ENCODE measurements around the gene PTPRM. TPM values are rescaled to one million over a fixed set of nuclear protein-coding genes. Genes with fewer than 3 reads are reported as not detected.

The PTPRM gene
- total RNA-seq, 1 experiment from 2014 or later = 1.6 TPM

- in situ Hi-C loops (cut with HindIII; ENCODE audit: low pct_unique_long_range_greater_than_20kb, low sequenced_read_pairs) = no loop called here
- no peak overlapping the region for H3K27ac ChIP-seq (ENCODE audit: low read length)
- H3K27me3 ChIP-seq (ENCODE audit: control insufficient read depth, insufficient read depth, low read length) = no peaks in the 10 kb centered on the region
- intact Hi-C loops (cut with micrococcal nuclease; ENCODE audit: unreplicated experiment) = no loop called here
- DNase-seq (ENCODE audit: low read depth, low spot score) = no peak
- H3K4me3 ChIP-seq (ENCODE audit: low read depth in 2 of 2, low read length in 2 of 2) = no peak overlapping the region
- CTCF ChIA-PET = no interaction called here
- H3K4me1 ChIP-seq (ENCODE audit: control insufficient read depth, insufficient read depth, low read length) = no peaks in the 10 kb centered on the region
- TF ChIP-seq SIN3A (IDR thresholded peaks at IDR 0.05; ENCODE audit: borderline replicate concordance, insufficient read depth, low read depth, low read length) (no peak), POLR2AphosphoS5 (IDR thresholded peaks at IDR 0.05; ENCODE audit: low read depth, low read length) (no peak), TCF7L2 (IDR thresholded peaks at IDR 0.05; ENCODE audit: low read depth, low read length) (no peak), CTCF (IDR thresholded peaks at IDR 0.05) (no peak), REST (IDR thresholded peaks at IDR 0.05; ENCODE audit: insufficient read depth in 1 of 2, low read depth in 2 of 2, low read length in 1 of 2) (no peak)
- H3K9me3 ChIP-seq (ENCODE audit: control insufficient read depth, insufficient read depth, low read depth, low read length) = no peaks in the 10 kb centered on the region
- ATAC-seq = no peak
- H3K36me3 ChIP-seq (ENCODE audit: control insufficient read depth, insufficient read depth, low read length) = no peaks in the 10 kb centered on the region
- POLR2A ChIA-PET = no interaction called here
- BruUV-seq (replicated peaks) = no TSS peak
Observed at GRCh38 chr18:7645756-7646155, 78.6 kb downstream of the PTPRM start.

- no TSS peak for BruUV-seq (replicated peaks)
- Histone ChIP-seq H3K9me3 (ENCODE audit: control insufficient read depth, insufficient read depth, low read depth, low read length) (no peaks in the 10 kb centered on the region), H3K4me3 (ENCODE audit: low read depth in 2 of 2, low read length in 2 of 2) (no peak overlapping the region), H3K4me1 (ENCODE audit: control insufficient read depth, insufficient read depth, low read length) (no peaks in the 10 kb centered on the region), H3K27ac (ENCODE audit: low read length) (no peak overlapping the region), H3K27me3 (ENCODE audit: control insufficient read depth, insufficient read depth, low read length) (no peaks in the 10 kb centered on the region), H3K36me3 (ENCODE audit: control insufficient read depth, insufficient read depth, low read length) (no peaks in the 10 kb centered on the region)
- no peak for DNase-seq (ENCODE audit: low read depth, low spot score)
- in situ Hi-C loops (cut with HindIII; ENCODE audit: low pct_unique_long_range_greater_than_20kb, low sequenced_read_pairs) = no loop called here
- TF ChIP-seq SIN3A (IDR thresholded peaks at IDR 0.05; ENCODE audit: borderline replicate concordance, insufficient read depth, low read depth, low read length) (no peak), POLR2AphosphoS5 (IDR thresholded peaks at IDR 0.05; ENCODE audit: low read depth, low read length) (no peak), TCF7L2 (IDR thresholded peaks at IDR 0.05; ENCODE audit: low read depth, low read length) (no peak), REST (IDR thresholded peaks at IDR 0.05; ENCODE audit: insufficient read depth in 1 of 2, low read depth in 2 of 2, low read length in 1 of 2) (no peak), CTCF (IDR thresholded peaks at IDR 0.05) (no peak)
- intact Hi-C loops (cut with micrococcal nuclease; ENCODE audit: unreplicated experiment) = no loop called here
- ATAC-seq = no peak
- ChIA-PET POLR2A (no interaction called here), CTCF (no interaction called here)
Observed at GRCh38 chr18:7646174-7646886, 79.2 kb downstream of the PTPRM start.

All from Panc1 (cell line).